ENCODE results near the gene TRPV2.
"Not testable (repeated sequence)": the region's sequence is repeated elsewhere in the genome, so short reads cannot be mapped to it uniquely, and the experiment has no call there.

The TRPV2 gene

GRCh38 chr17:16384557-16384956, 30.8 kb upstream of the TRPV2 start:
- ChIA-PET POLR2A (interaction anchor here (0.7 to 2.2 kb wide), 6 partner anchors 10 to 151 kb away, joined by 3 to 22 read pairs (median 4); no protein-coding TSS in a partner anchor), CTCF (interaction anchor here (1.0 kb wide), 1 partner anchor 43 kb away, joined by 3 read pairs; no protein-coding TSS in a partner anchor)
- no peak for DNase-seq (ENCODE audit: extremely low spot score)
- TF ChIP-seq ARNT (IDR thresholded peaks at IDR 0.05) (no peak), FOXK2 (IDR thresholded peaks at IDR 0.05) (no peak), SP1 (IDR thresholded peaks at IDR 0.05) (no peak), FOXM1 (IDR thresholded peaks at IDR 0.05; ENCODE audit: borderline replicate concordance) (no peak), PKNOX1 (IDR thresholded peaks at IDR 0.05) (no peak), FOXA1 (IDR thresholded peaks at IDR 0.05) (no peak), ELF4 (IDR thresholded peaks at IDR 0.05) (no peak), BHLHE40 (IDR thresholded peaks at IDR 0.05; ENCODE audit: borderline replicate concordance) (no peak), TARDBP (IDR thresholded peaks at IDR 0.05) (no peak), HDGF (IDR thresholded peaks at IDR 0.05; ENCODE audit: borderline replicate concordance) (no peak)

GRCh38 chr17:16386126-16386507, 29.3 kb upstream of the TRPV2 start:
- TF ChIP-seq L3MBTL2 (conservative IDR thresholded peaks at IDR 0.05): peak; percentile 78
- POLR2A ChIA-PET: interaction anchor here (0.9 to 2.2 kb wide), 5 partner anchors 21 to 52 kb away, joined by 3 to 22 read pairs (median 5); no protein-coding TSS in a partner anchor

GRCh38 chr17:16391451-16391850, 23.9 kb upstream of the TRPV2 start:
- no peak for DNase-seq (ENCODE audit: extremely low spot score)
- POLR2A ChIA-PET: interaction anchor here (1.1 kb wide), 1 partner anchor 47 kb away, joined by 3 read pairs; no protein-coding TSS in a partner anchor
- TF ChIP-seq BHLHE40 (IDR thresholded peaks at IDR 0.05; ENCODE audit: borderline replicate concordance): no peak
- TF ChIP-seq FOXM1 (IDR thresholded peaks at IDR 0.05; ENCODE audit: borderline replicate concordance): no peak
- no peak for TF ChIP-seq NFRKB (IDR thresholded peaks at IDR 0.05)
- no peak for TF ChIP-seq SUZ12 (IDR thresholded peaks at IDR 0.05)
- TF ChIP-seq ZNF384 (IDR thresholded peaks at IDR 0.05): no peak
- no peak for TF ChIP-seq CTBP1 (IDR thresholded peaks at IDR 0.05; ENCODE audit: borderline replicate concordance)
- TF ChIP-seq ARNT (IDR thresholded peaks at IDR 0.05): no peak
- no peak for TF ChIP-seq HDGF (IDR thresholded peaks at IDR 0.05; ENCODE audit: borderline replicate concordance)
- no peak for TF ChIP-seq SP1 (IDR thresholded peaks at IDR 0.05)
- TF ChIP-seq ELF4 (IDR thresholded peaks at IDR 0.05): no peak
- no peak for TF ChIP-seq L3MBTL2 (conservative IDR thresholded peaks at IDR 0.05)
- TF ChIP-seq PKNOX1 (IDR thresholded peaks at IDR 0.05): no peak
- no peak for TF ChIP-seq FOXA1 (IDR thresholded peaks at IDR 0.05)
- no peak for TF ChIP-seq LEF1 (IDR thresholded peaks at IDR 0.05; ENCODE audit: borderline replicate concordance)
- TF ChIP-seq FOXK2 (IDR thresholded peaks at IDR 0.05): no peak
- TF ChIP-seq TARDBP (IDR thresholded peaks at IDR 0.05): no peak
- CTCF ChIA-PET: interaction anchor here (0.6 kb wide), 1 partner anchor 39 kb away, joined by 3 read pairs; no protein-coding TSS in a partner anchor

More at GRCh38 chr17:16386126-16386507, 29.3 kb upstream of the TRPV2 start:
- CTCF ChIA-PET: interaction anchor here (0.7 kb wide), 4 partner anchors 19 to 135 kb away, joined by 3 to 7 read pairs (median 4); partner anchors contain the start of genes CENPV and TRPV2
- not testable (repeated sequence) for DNase-seq (ENCODE audit: extremely low spot score)

- DNase-seq (ENCODE audit: extremely low spot score); POLR2A ChIA-PET: not testable (repeated sequence)
- CTCF ChIA-PET: interaction anchor here (0.7 kb wide), 1 partner anchor 326 kb away, joined by 3 read pairs; no protein-coding TSS in a partner anchor
Measured at GRCh38 chr17:16392491-16392890, 22.9 kb upstream of the TRPV2 start.

GRCh38 chr17:16395887-16396286, 19.5 kb upstream of the TRPV2 start:
- POLR2A ChIA-PET: interaction anchor here (1.8 to 2.7 kb wide), 2 partner anchors 8 to 43 kb away, joined by 6 to 7 read pairs; no protein-coding TSS in a partner anchor
- not testable (repeated sequence) for DNase-seq (ENCODE audit: extremely low spot score)
- CTCF ChIA-PET: interaction anchor here (1.4 kb wide), 1 partner anchor 32 kb away, joined by 3 read pairs; no protein-coding TSS in a partner anchor

GRCh38 chr17:16396693-16397092, 18.7 kb upstream of the TRPV2 start:
- CTCF ChIA-PET: interaction anchor here (1.4 kb wide), 1 partner anchor 33 kb away, joined by 3 read pairs; no protein-coding TSS in a partner anchor

GRCh38 chr17:16398270-16399267, 16.8 kb upstream of the TRPV2 start:
- ChIA-PET CTCF (interaction anchor here (1.1 kb wide), 1 partner anchor 35 kb away, joined by 6 read pairs; no protein-coding TSS in a partner anchor), POLR2A (interaction anchor here (0.8 kb wide), 1 partner anchor 16 kb away, joined by 4 read pairs; no protein-coding TSS in a partner anchor)
- DNase-seq (ENCODE audit: extremely low spot score): no peak
- no peak for TF ChIP-seq SUZ12 (IDR thresholded peaks at IDR 0.05)
- TF ChIP-seq NFRKB (IDR thresholded peaks at IDR 0.05): no peak
- no peak for TF ChIP-seq CTBP1 (IDR thresholded peaks at IDR 0.05; ENCODE audit: borderline replicate concordance)
- TF ChIP-seq ARNT (IDR thresholded peaks at IDR 0.05): no peak
- no peak for TF ChIP-seq FOXK2 (IDR thresholded peaks at IDR 0.05)
- TF ChIP-seq LEF1 (IDR thresholded peaks at IDR 0.05; ENCODE audit: borderline replicate concordance): no peak
- TF ChIP-seq HDGF (IDR thresholded peaks at IDR 0.05; ENCODE audit: borderline replicate concordance): no peak
- TF ChIP-seq FOXM1 (IDR thresholded peaks at IDR 0.05; ENCODE audit: borderline replicate concordance): no peak
- no peak for TF ChIP-seq ELF4 (IDR thresholded peaks at IDR 0.05)
- TF ChIP-seq ZNF384 (IDR thresholded peaks at IDR 0.05): no peak
- TF ChIP-seq L3MBTL2 (conservative IDR thresholded peaks at IDR 0.05): no peak
- no peak for TF ChIP-seq FOXA1 (IDR thresholded peaks at IDR 0.05)

More at GRCh38 chr17:16396693-16397092, 18.7 kb upstream of the TRPV2 start:
- DNase-seq (ENCODE audit: extremely low spot score): not testable (repeated sequence)
- POLR2A ChIA-PET: interaction anchor here (0.9 to 2.7 kb wide), 4 partner anchors 9 to 139 kb away, joined by 3 to 7 read pairs (median 5); partner anchors contain the start of gene UBB

GRCh38 chr17:16403847-16404246, 11.5 kb upstream of the TRPV2 start:
- CTCF ChIA-PET; DNase-seq (ENCODE audit: extremely low spot score): not testable (repeated sequence)
- POLR2A ChIA-PET: interaction anchor here (1.0 to 1.6 kb wide), 2 partner anchors 34 to 35 kb away, joined by 3 to 7 read pairs; no protein-coding TSS in a partner anchor

Measured in HEK293T (cell line).